IMR-90 (cell line): ENCODE measurements around the gene TACR2. TPM values are rescaled to one million over a fixed set of nuclear protein-coding genes. Genes with fewer than 3 reads are reported as not detected.
A peak's percentile ranks its signal among the peaks of the same experiment; 100 is the strongest.

Experiments used
- ATAC-seq: fragments of 200-7000 bp; cut with Tn5 transposase; 2 replicates; pipeline ENCODE4 v1.9.1; 2020; ENCODE audit warnings: low read depth, mild to moderate bottlenecking, moderate library complexity
- BruUV-seq: library from RNA; stranded (reverse); fragments of 400-500 nt; replicated peaks from 2 replicates; lab custom pipeline; 2021; lab: Mats Ljungman, UMichigan
- CTCF ChIA-PET: fragments of 300-600 bp; formaldehyde crosslinking; extraction: SDS; loops from one replicate; lab custom pipeline; 2021; ENCODE audit warnings: antibody characterized with exemption; lab: Yijun Ruan, JAX
- POLR2A ChIA-PET: fragments of 300-600 bp; sonication (Branson Sonifier 250); formaldehyde crosslinking; loops from one replicate; lab custom pipeline; 2022; ENCODE audit warnings: antibody characterized with exemption; ENCODE audit not compliant: unreplicated experiment; lab: Charles Lee
- DNase-seq: peaks from one replicate; pipeline ENCODE4 v3.0.0; 2013
- H2AFZ ChIP-seq: replicated peaks from 2 replicates; pipeline ENCODE3; 2013; ENCODE audit warnings: low read length, mild to moderate bottlenecking; ENCODE audit not compliant: poor library complexity
- H2AK5ac ChIP-seq: 2 replicates; pipeline ENCODE4 v1.6.1; 2013; ENCODE audit warnings: low read depth, low read length, inconsistent platforms
- H2AK9ac ChIP-seq: replicated peaks from 2 replicates; pipeline ENCODE3; 2013; ENCODE audit warnings: mild to moderate bottlenecking, low read depth, low read length, moderate library complexity; ENCODE audit not compliant: poor library complexity
- H2BK120ac ChIP-seq: 2 replicates; pipeline ENCODE4 v1.6.1; 2013; ENCODE audit warnings: low read depth, low read length, inconsistent platforms
- H2BK15ac ChIP-seq: 3 replicates; pipeline ENCODE4 v1.6.1; 2013; ENCODE audit warnings: low read depth, low read length, inconsistent platforms
- H2BK20ac ChIP-seq: 2 replicates; pipeline ENCODE4 v1.6.1; 2013; ENCODE audit warnings: low read depth, mild to moderate bottlenecking, inconsistent platforms, low read length, moderate library complexity
- H2BK5ac ChIP-seq: 2 replicates; pipeline ENCODE4 v1.6.1; 2013; ENCODE audit warnings: mild to moderate bottlenecking, low read depth, low read length, inconsistent platforms; ENCODE audit not compliant: poor library complexity, severe bottlenecking
- H3K14ac ChIP-seq: replicated peaks from 2 replicates; pipeline ENCODE4 v1.6.1; 2013; ENCODE audit warnings: low read depth, low read length, inconsistent platforms
- H3K18ac ChIP-seq: 2 replicates; pipeline ENCODE4 v1.6.1; 2013; ENCODE audit warnings: low read depth, low read length, control low read depth
- H3K23ac ChIP-seq: 2 replicates; pipeline ENCODE4 v1.6.1; 2013; ENCODE audit warnings: low read depth, low read length, inconsistent platforms
- H3K27ac ChIP-seq: 2 replicates; pipeline ENCODE4 v1.5.1; 2013; ENCODE audit warnings: mild to moderate bottlenecking, control low read depth, low read length; ENCODE audit not compliant: insufficient read depth
- H3K27me3 ChIP-seq: 2 replicates; pipeline ENCODE4 v1.6.1; 2013; ENCODE audit warnings: low read length; ENCODE audit not compliant: control insufficient read depth, insufficient read depth
- H3K36me3 ChIP-seq: 2 replicates; pipeline ENCODE4 v1.6.1; 2013; ENCODE audit warnings: low read length, mixed read lengths; ENCODE audit not compliant: control insufficient read depth, insufficient read depth
- H3K4ac ChIP-seq: 2 replicates; pipeline ENCODE4 v1.6.1; 2013; ENCODE audit warnings: low read depth, low read length, inconsistent platforms
- H3K4me1 ChIP-seq: 2 replicates; pipeline ENCODE4 v1.6.1; 2013; ENCODE audit warnings: low read length, mixed read lengths; ENCODE audit not compliant: control insufficient read depth, insufficient read depth
- H3K4me2 ChIP-seq: 2 replicates; pipeline ENCODE4 v1.6.1; 2013; ENCODE audit warnings: low read depth, mild to moderate bottlenecking, control low read depth, low read length, moderate library complexity
- H3K4me3 ChIP-seq: 2 replicates; pipeline ENCODE4 v1.5.1; 2013; ENCODE audit warnings: low read depth, mild to moderate bottlenecking, control low read depth, low read length, moderate library complexity; ENCODE audit not compliant: insufficient read depth
- H3K56ac ChIP-seq: 2 replicates; pipeline ENCODE4 v1.6.1; 2013; ENCODE audit warnings: low read length, inconsistent platforms; ENCODE audit not compliant: insufficient read depth; ENCODE audit errors: extremely low read depth
- H3K79me1 ChIP-seq, 2 experiments: 2 replicates each; pipeline ENCODE4 v1.6.1; 2013; ENCODE audit warnings: low read length in 2 of 2, inconsistent platforms in 1 of 2, low read depth in 1 of 2
- H3K9ac ChIP-seq: 2 replicates; pipeline ENCODE4 v1.6.1; 2013; ENCODE audit warnings: low read depth, low read length, control low read depth
- H3K9me1 ChIP-seq: 2 replicates; pipeline ENCODE4 v1.6.1; 2013; ENCODE audit warnings: low read length, inconsistent platforms; ENCODE audit not compliant: insufficient read depth
- H3K9me3 ChIP-seq: 2 replicates; pipeline ENCODE4 v1.6.1; 2013; ENCODE audit warnings: low read length; ENCODE audit not compliant: control insufficient read depth, insufficient read depth
- H4K20me1 ChIP-seq: 2 replicates; pipeline ENCODE4 v1.6.1; 2013; ENCODE audit warnings: low read length, inconsistent platforms; ENCODE audit not compliant: insufficient read depth
- H4K5ac ChIP-seq: 2 replicates; pipeline ENCODE4 v1.6.1; 2013; ENCODE audit warnings: mild to moderate bottlenecking, low read depth, low read length, control low read depth
- H4K8ac ChIP-seq, 2 experiments: 2 replicates each; pipeline ENCODE4 v1.6.1; 2013; ENCODE audit warnings: low read depth in 2 of 2, low read length in 2 of 2, control low read depth in 1 of 2, inconsistent platforms in 1 of 2
- H4K91ac ChIP-seq: 2 replicates; pipeline ENCODE4 v1.6.1; 2013; ENCODE audit warnings: low read depth, low read length, inconsistent platforms; ENCODE audit not compliant: insufficient read depth
- MAFK ChIP-seq: IDR thresholded peaks from 2 replicates; pipeline ENCODE4 v1.6.1; 2012; ENCODE audit warnings: low read depth, low read length, improper control_type of control experiment
- MAZ ChIP-seq: IDR thresholded peaks from 2 replicates; pipeline ENCODE4 v1.6.1; 2012; ENCODE audit warnings: low read depth, mild to moderate bottlenecking, low read length, improper control_type of control experiment, moderate library complexity, borderline replicate concordance
- RCOR1 ChIP-seq: IDR thresholded peaks from 2 replicates; pipeline ENCODE4 v1.6.1; 2012; ENCODE audit warnings: mild to moderate bottlenecking, low read length, improper control_type of control experiment; ENCODE audit not compliant: insufficient replicate concordance
- WGBS, 2 experiments: methylation state at CpG; one replicate each; pipeline versions ENCODE4 v1.1.5 to v1.1.7; 2013; ENCODE audit warnings: missing lambda C conversion rate in 2 of 2; ENCODE audit not compliant: insufficient read length in 1 of 2; ENCODE audit errors: extremely low coverage in 2 of 2; 5-methylcytosine and 5-hydroxymethylcytosine counted together
- dilution Hi-C: fragments of 300-500 bp; cut with HindIII; formaldehyde crosslinking; loops from one replicate; pipeline ENCODE4 v1.14.3; 2018; ENCODE audit warnings: low sequenced_read_pairs; ENCODE audit not compliant: unreplicated experiment
- in situ Hi-C: fragments of 300-500 bp; cut with MboI; formaldehyde crosslinking; loops from 3 replicates; pipeline ENCODE4 v1.14.3; 2019; ENCODE audit warnings: low sequenced_read_pairs, inconsistent platforms, mixed read lengths
- intact Hi-C: fragments of 100-400 bp; cut with micrococcal nuclease; formaldehyde crosslinking; loops from 2 replicates; pipeline ENCODE4 v1.10.0; 2022
- polyA plus RNA-seq, 3 experiments: library from polyadenylated mRNA; depleted of rRNA; stranded (reverse); fragments of >200 nt; gene quantifications; 2 replicates each; pipeline ENCODE4 v1.2.3, GENCODE V29; 2012; ENCODE audit warnings: low replicate concordance in 1 of 3
- total RNA-seq: library from RNA; depleted of rRNA; stranded (reverse); fragments of >200 nt; gene quantifications from 2 replicates; pipeline ENCODE4 v1.2.3, GENCODE V29; 2012

Gene TACR2
- total and polyA plus RNA-seq, 2 of the 4 experiments (the other 2 are of a cell fraction) = not detected

DNA sequence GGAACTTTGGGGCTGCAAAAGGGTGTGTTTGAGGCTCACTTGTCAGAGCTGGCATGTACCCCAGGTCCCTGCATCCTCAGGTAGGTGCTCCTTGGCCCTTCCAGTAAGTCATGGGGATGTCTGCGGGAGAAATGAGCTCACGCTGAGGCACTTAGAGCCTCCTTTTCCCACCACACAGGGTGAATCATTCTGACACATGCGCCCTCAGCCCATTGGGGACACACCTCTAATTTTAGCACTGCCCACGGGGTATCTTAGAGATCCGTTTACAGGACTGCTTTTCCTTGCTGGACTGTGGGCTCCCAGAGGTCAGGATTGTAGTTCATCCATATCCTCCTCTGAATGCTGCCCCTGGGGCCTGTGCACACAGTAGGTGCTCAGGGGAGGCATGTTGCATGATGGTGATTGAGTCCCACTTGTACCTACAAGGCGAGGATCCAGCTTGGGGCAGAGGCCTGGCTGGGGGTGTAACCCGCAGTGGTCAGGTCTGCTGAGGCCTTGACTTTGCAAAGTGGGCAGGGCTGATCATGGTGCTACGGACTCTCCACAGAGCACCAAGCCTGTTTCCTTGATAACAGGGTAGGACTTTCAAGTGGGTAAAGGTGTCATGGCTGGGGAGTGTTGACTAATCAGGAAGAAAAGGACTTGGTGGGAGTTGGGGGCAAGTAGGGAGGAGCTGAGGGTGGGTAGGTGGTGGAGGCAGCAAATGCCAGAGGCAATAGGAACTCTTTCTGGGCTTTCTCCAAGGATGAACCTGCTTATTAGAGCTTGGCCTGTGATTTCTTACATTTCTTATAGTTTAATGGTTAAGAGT, 40.4 kb upstream of the TACR2 start:
- intact Hi-C loops (no loop called here), in situ Hi-C loops (no loop called here), dilution Hi-C loops (no loop called here)
- Histone ChIP-seq H2AK5ac (no peak overlapping the region), H4K20me1 (no peaks in the 10 kb centered on the region), H3K4me1 (no peaks in the 10 kb centered on the region; the same call in 1 of the 2 replicates), H3K4me2 (no peak overlapping the region), H3K56ac (no peak overlapping the region), H3K18ac (no peak overlapping the region), H3K27me3 (peaks cover 10% of the 10 kb centered on the region), H3K9me1 (no peaks in the 10 kb centered on the region), H3K4me3 (no peak overlapping the region), H3K23ac (no peak overlapping the region), H2AK9ac (peak overlapping the region; percentile 7), H4K91ac (no peak overlapping the region), H2AFZ (no peak overlapping the region), H3K79me1 (no peaks in the 10 kb centered on the region), H2BK15ac (no peak overlapping the region), H4K8ac (no peak overlapping the region), H3K4ac (no peak overlapping the region), H2BK120ac (no peak overlapping the region), H3K14ac (no peak overlapping the region), H3K27ac (no peak overlapping the region), H2BK5ac (no peak overlapping the region), H2BK20ac (no peak overlapping the region), H3K9me3 (no peaks in the 10 kb centered on the region), H3K36me3 (no peaks in the 10 kb centered on the region), H4K5ac (no peak overlapping the region), H3K9ac (no peak overlapping the region)
- no peak for ATAC-seq
- CTCF ChIA-PET = no interaction called here
- no peak for TF ChIP-seq RCOR1
- TF ChIP-seq MAFK = no peak
- no peak for TF ChIP-seq MAZ
- no TSS peak for BruUV-seq
- 83% methylated on average over 3 of the region's 8 CpGs; no CpG with 5 or more reads in 1 of the 2 experiments for WGBS, 2 experiments
- POLR2A ChIA-PET = no interaction called here
- DNase-seq = no peak
